Heart left ventricle (tissue), 16 donors: ENCODE data around the gene ADGRB3. TPM values are rescaled to one million over a fixed set of nuclear protein-coding genes. Genes with fewer than 3 reads are reported as not detected.
"Not testable (repeated sequence)": the region's sequence is repeated elsewhere in the genome, so short reads cannot be mapped to it uniquely, and the experiment has no call there.

Source experiments
- ATAC-seq, 4 donors: fragments of 200-7000 bp; cut with Tn5 transposase; one replicate each; pipeline ENCODE4 v1.9.1; 2020 to 2022; ENCODE audit warnings: moderate library complexity in 4 of 4, mild to moderate bottlenecking in 3 of 4, moderate number of reproducible peaks in 1 of 4
- DNase-seq, 5 donors: peaks; one replicate each; pipeline ENCODE4 v3.0.0-alpha.2; 2020
- H3K27ac ChIP-seq, 12 donors: fragments of 200-600 bp; sonication (generic) in 4 of 12; one replicate each; pipeline versions ENCODE4 v1.5.0 to v1.8.0; 2016 to 2022; ENCODE audit warnings: mild to moderate bottlenecking in 2 of 12
- H3K27me3 ChIP-seq, 9 donors: fragments of 200-600 bp; sonication (generic) in 2 of 9; one replicate each; pipeline versions ENCODE4 v1.5.1 to v1.8.0; 2016 to 2022; ENCODE audit warnings: mild to moderate bottlenecking in 3 of 9
- H3K36me3 ChIP-seq, 9 donors: fragments of 200-600 bp; sonication (generic) in 2 of 9; one replicate each; pipeline versions ENCODE4 v1.5.0 to v1.8.0; 2018 to 2022; ENCODE audit warnings: mild to moderate bottlenecking in 2 of 9
- H3K4me1 ChIP-seq, 12 donors: fragments of 200-600 bp; sonication (generic) in 4 of 12; one replicate each; pipeline versions ENCODE4 v1.5.0 to v1.8.0; 2016 to 2022; ENCODE audit warnings: mild to moderate bottlenecking in 3 of 12
- H3K4me3 ChIP-seq, 12 donors: fragments of 200-600 bp; sonication (generic) in 4 of 12; one replicate each; pipeline versions ENCODE4 v1.5.0 to v1.8.0; 2017 to 2022; ENCODE audit warnings: mild to moderate bottlenecking in 9 of 12, moderate library complexity in 4 of 12
- H3K9me3 ChIP-seq, 12 donors: fragments of 200-600 bp; sonication (generic) in 4 of 12; one replicate each; pipeline versions ENCODE4 v1.5.0 to v1.8.0; 2016 to 2022; ENCODE audit warnings: mild to moderate bottlenecking in 1 of 12
- CTCF ChIP-seq, 12 donors: fragments of 200-600 bp; sonication (generic) in 4 of 12; IDR thresholded peaks; one replicate each; pipeline versions ENCODE4 v1.5.0 to v1.8.0; 2018 to 2022; ENCODE audit warnings: antibody characterized with exemption in 12 of 12, mild to moderate bottlenecking in 5 of 12
- POLR2A ChIP-seq, 2 donors: fragments of 450-650 bp; IDR thresholded peaks; one replicate each; pipeline ENCODE4 v1.6.1; 2017; ENCODE audit warnings: antibody characterized with exemption in 2 of 2, mild to moderate bottlenecking in 2 of 2, moderate library complexity in 2 of 2
- WGBS, 4 donors: extraction: QIAGEN DNeasy Blood & Tissue Kit in 2 of 4; methylation state at CpG; one replicate each; pipeline versions ENCODE4 v1.1.5 to v1.1.7; 2013 to 2018; 5-methylcytosine and 5-hydroxymethylcytosine counted together
- intact Hi-C, 10 donors: fragments of 100-400 bp; cut with DNase I; formaldehyde crosslinking; loops; one replicate each; pipeline versions ENCODE4 v1.11.1 to v1.14.2; 2022
- polyA plus RNA-seq, 2 donors: library from polyadenylated mRNA; stranded (reverse); fragments of 200-250 nt; gene quantifications; one replicate each; pipeline ENCODE4 v1.2.3, GENCODE V29; 2013
- total RNA-seq, 9 donors: library from RNA; depleted of rRNA in 2 of 9; stranded (reverse); fragments of >200 nt in 2 of 9; fragmentation: NEBNext Ultra II Directional in 3 of 9; extraction: Animal tissue kit (Norgen Biotek cat#: 25700) in 3 of 9; gene quantifications; one replicate each; pipeline versions ENCODE4 v1.1.0 to v1.2.4, GENCODE V29; 2016 to 2023
- donor health status: ischemic (EF 13 %, LVEDD 7.1; RV severe dilation, severe dysfunction).
- donor health status: healthy with polysubstance abuse.
- donor health status: DM: no; HTN: yes; CAD: no.
- donor health status: DM: no; HTN: no; CAD: no.
- donor health status: ischemic (EF 25% LVEDD 6.9; RV normal size, moderate dysfunction).
- donor health status: ischemic (EF 25% LVEDD 5.7; RV mildly dilated, moderate dysfunction).
- donor health status: healthy.
- donor health status: DM: yes; HTN: yes; CAD: no.
- donor health status: ischemic (EF 35%, LVEDD 5.7; RV mildly dilated, moderate dysfunction).
- donor health status: nonischemic (EF 11% LVEDD 7.7; RV severe dilation, severe dysfunction).
- donor health status: DM: yes; HTN: yes; CAD: no.
- donor health status: PGD.
- donor health status: ischemic (EF 29% LVEDD 5.4; RV normal size, mild dysfunction).
- donor health status: nonischemic (EF 23%, LVEDD 6.1; RV moderate dilation, normal function).

The ADGRB3 gene
- total and polyA plus RNA-seq, 11 donors, result 0.51 to 2.5 (median 1.1) TPM

DNA sequence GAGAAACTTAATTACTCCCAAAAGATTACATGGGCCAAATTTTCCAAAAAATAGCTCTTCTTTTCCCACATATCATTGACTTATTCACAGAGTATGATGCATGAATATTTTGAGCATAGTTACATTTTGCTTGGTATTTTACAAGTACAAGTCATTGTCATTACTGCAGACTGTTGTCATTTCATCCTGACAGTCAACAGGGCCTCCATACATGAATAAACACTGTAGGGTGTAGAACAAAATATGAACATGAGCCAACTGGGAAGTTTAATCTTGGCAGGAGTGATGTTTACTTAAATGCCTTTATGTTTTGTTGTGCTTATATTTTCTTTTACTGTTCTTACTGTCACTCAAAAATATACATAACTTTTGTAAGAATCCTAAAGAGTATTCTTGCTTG lies 340.7 kb downstream of the ADGRB3 start:
- Histone ChIP-seq H3K27me3 (no peaks in the 10 kb centered on the region), H3K4me1 (peaks cover 0 to 8% (median 0%) of the 10 kb centered on the region in 12 donors), H3K27ac (no peak overlapping the region), H3K36me3 (no peaks in the 10 kb centered on the region), H3K9me3 (no peaks in the 10 kb centered on the region), H3K4me3 (no peak overlapping the region)
- DNase-seq, result no peak
- intact Hi-C loops, result loop anchor here in 5 of 10 donors (5.0 to 10.0 kb wide), 5 partner anchors 159 to 751 kb away; no protein-coding TSS in a partner anchor
- no peak for ATAC-seq
- no peak for TF ChIP-seq POLR2A (IDR thresholded peaks at IDR 0.05)
- no peak for TF ChIP-seq CTCF (IDR thresholded peaks at IDR 0.05)

GRCh38 chr6:68976260-68976659 lies 341.2 kb downstream of the ADGRB3 start:
- TF ChIP-seq POLR2A (IDR thresholded peaks at IDR 0.05) (no peak), CTCF (IDR thresholded peaks at IDR 0.05) (no peak)
- ATAC-seq (no peak), DNase-seq (no peak)
- no peaks in the 10 kb centered on the region for H3K9me3 ChIP-seq
- no peaks in the 10 kb centered on the region for H3K36me3 ChIP-seq
- H3K27ac ChIP-seq, result no peak overlapping the region
- no peaks in the 10 kb centered on the region for H3K27me3 ChIP-seq
- WGBS, 4 donors, result 73 to 83% (median 77%) methylated on average over 4 of the region's 4 CpGs
- intact Hi-C loops, result loop anchor here in 5 of 10 donors (5.0 to 10.0 kb wide), 5 partner anchors 159 to 751 kb away; no protein-coding TSS in a partner anchor
- H3K4me1 ChIP-seq, result peaks cover 0 to 8% (median 0%) of the 10 kb centered on the region in 12 donors
- no peak overlapping the region for H3K4me3 ChIP-seq

- ATAC-seq (no peak), DNase-seq (no peak)
- Histone ChIP-seq H3K4me1 (peaks cover 0 to 8% (median 0%) of the 10 kb centered on the region in 12 donors), H3K27ac (no peak overlapping the region), H3K4me3 (no peak overlapping the region), H3K27me3 (no peaks in the 10 kb centered on the region), H3K36me3 (no peaks in the 10 kb centered on the region), H3K9me3 (no peaks in the 10 kb centered on the region)
- intact Hi-C loops, result loop anchor here in 5 of 10 donors (5.0 to 10.0 kb wide), 5 partner anchors 156 to 749 kb away; no protein-coding TSS in a partner anchor
- TF ChIP-seq POLR2A (IDR thresholded peaks at IDR 0.05) (no peak), CTCF (IDR thresholded peaks at IDR 0.05) (no peak)
Observed at GRCh38 chr6:68978411-68978810, 343.3 kb downstream of the ADGRB3 start.

DNA sequence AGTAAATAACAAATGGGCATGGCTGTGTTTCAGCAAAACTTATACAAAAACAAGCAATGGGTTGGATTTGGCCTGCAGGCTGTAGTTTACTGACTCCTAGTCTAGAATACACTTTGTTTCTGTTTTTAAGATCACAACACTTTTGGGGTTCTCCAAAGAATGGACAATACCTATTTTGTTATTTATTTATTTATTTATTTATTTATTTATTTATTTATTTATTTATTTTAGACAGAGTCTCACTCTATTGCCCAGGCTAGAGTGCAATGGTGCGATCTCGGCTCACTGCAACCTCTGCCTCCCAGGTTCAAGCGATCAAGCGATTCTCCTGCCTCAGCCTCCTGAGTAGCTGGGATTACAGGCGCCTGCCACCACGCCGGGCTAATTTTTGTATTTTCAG lies 346.6 kb downstream of the ADGRB3 start:
- DNase-seq, intact Hi-C loops, H3K4me1 ChIP-seq, H3K36me3 ChIP-seq, H3K27me3 ChIP-seq, ATAC-seq, H3K9me3 ChIP-seq, H3K27ac ChIP-seq, H3K4me3 ChIP-seq: not testable (repeated sequence)
- 84 to 98% (median 92%) methylated on average over 6 to 7 of the region's 7 CpGs for WGBS, 4 donors

- intact Hi-C loops, result no loop called here
- TF ChIP-seq CTCF (IDR thresholded peaks at IDR 0.05) (no peak), POLR2A (IDR thresholded peaks at IDR 0.05) (no peak)
- Histone ChIP-seq H3K27ac (no peak overlapping the region), H3K4me3 (no peak overlapping the region), H3K36me3 (no peaks in the 10 kb centered on the region), H3K27me3 (no peaks in the 10 kb centered on the region), H3K4me1 (no peaks in the 10 kb centered on the region), H3K9me3 (peaks cover 0 to 4% (median 0%) of the 10 kb centered on the region in 12 donors)
- 93 to 98% (median 93%) methylated on average over 2 of the region's 2 CpGs for WGBS, 4 donors
- DNase-seq (no peak), ATAC-seq (no peak)
Observed at GRCh38 chr6:68988698-68989097, 353.6 kb downstream of the ADGRB3 start.
